CD4-positive, alpha-beta T cell treated with Interferon alpha-2 for 1 hour (primary cell): Measurements from ENCODE around the gene HP1BP3.
A peak's percentile ranks its signal among the peaks of the same experiment; 100 is the strongest.

Experiments used
- DNase-seq, 2 donors: peaks; one replicate each; pipeline ENCODE4 v3.0.0-alpha.2; 2020 to 2022

Gene HP1BP3

DNA sequence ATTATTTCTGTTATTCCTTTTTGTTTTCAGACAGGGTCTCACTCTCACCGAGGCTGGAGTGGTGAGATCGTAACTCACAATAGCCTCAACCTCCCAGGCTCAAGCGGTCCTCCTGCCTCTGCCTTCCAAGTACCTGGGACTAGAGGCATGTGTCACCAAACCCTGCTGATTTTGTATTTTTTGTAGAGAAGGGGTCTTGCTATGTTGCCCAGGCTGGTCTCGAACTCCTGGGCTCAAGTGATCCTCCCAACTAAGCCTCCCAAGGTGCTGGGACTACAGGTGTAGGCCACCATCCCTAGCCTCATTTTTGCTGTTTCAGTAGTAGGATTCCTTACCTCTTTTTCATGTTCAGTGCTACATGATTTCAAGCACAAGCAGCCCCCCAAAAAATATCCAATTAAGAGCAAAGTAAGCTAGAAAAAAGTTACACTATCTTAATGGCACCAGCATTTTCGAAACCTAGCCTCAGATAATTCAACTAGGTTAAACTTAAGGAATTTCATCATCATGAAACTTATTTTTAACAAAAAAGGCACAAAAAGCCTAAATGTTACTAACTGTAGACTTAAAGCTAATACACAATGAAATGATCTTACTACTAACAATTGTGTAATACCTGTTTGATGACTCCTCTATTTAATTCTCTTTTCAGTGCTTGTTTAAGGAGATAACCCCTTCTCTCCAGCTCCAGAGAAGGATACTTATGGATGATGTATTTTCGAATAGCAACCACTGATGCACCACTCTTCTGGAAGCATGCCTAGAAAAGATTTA, 16.6 kb downstream of the HP1BP3 start:
- DNase-seq: no peak

DNA sequence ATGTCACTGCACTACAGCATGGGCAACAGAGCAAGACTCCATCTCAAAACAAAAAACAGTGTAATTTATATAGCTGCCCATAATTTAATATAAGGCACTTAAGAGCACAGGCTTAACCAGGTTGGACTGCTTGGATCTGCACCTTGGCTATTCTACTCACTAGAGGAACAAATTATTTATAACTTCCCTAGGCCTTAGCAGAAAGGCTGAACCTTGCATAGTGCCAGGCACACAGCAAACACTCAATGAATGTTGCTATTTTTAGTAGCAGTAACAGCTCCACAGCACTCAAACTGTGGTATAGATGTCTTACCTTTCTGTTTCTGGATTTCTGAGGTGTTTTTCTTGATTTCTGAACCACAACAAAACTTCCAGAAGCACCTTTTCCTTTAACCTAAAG, 19.8 kb downstream of the HP1BP3 start:
- DNase-seq: no peak

DNA sequence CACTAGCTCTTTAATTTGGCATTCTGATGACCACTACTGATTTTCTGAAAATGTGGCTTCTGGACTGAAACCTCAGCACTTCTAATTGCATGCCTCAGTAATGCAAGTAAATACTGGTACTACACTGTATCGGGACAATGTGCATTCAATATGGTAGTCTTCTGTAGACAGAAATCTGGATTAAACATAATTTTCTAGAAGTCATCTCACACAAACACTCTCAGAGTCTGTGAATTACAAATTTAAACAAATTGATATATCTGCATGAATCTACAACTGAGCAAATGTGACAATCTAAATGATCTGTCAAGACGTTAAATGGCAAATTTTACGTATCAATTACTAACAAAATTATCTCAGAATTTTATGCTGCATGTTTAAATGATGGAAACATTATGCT, 23.7 kb downstream of the HP1BP3 start:
- no peak for DNase-seq

GRCh38 chr1:20760322-20760721, 26.8 kb downstream of the HP1BP3 start:
- DNase-seq: no peak

- DNase-seq: no peak
Observed at GRCh38 chr1:20753589-20753988, 33.5 kb downstream of the HP1BP3 start.

DNA sequence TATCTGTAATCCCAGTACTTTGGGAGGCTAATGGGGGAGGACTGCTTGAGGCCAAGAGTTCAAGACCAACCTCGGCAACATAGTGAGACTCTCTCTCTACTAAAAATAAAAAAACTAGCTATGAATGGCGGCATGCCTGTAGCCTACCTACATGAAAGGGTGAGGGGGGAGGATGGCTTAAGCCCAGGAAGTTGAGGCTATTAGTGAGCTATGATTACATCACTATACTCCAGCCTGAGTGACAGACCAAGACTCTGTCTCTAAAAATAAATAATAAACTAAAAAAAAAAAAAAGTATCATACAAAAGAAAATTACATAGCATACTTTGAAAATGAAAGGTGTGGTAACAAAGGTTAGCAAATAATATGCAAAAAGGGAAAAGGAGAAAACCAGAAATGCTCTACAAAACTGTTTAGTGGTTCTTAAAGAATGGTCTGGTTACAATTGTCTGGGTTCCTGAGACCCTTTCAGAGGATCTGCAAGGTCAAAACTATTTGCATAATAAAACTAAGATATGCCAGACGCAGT, 35.6 kb downstream of the HP1BP3 start:
- no peak for DNase-seq

GRCh38 chr1:20742671-20743070, 44.4 kb downstream of the HP1BP3 start:
- DNase-seq: no peak

GRCh38 chr1:20740781-20741180, 46.3 kb downstream of the HP1BP3 start:
- DNase-seq: no peak

GRCh38 chr1:20739225-20739624, 47.9 kb downstream of the HP1BP3 start:
- DNase-seq: no peak

DNA sequence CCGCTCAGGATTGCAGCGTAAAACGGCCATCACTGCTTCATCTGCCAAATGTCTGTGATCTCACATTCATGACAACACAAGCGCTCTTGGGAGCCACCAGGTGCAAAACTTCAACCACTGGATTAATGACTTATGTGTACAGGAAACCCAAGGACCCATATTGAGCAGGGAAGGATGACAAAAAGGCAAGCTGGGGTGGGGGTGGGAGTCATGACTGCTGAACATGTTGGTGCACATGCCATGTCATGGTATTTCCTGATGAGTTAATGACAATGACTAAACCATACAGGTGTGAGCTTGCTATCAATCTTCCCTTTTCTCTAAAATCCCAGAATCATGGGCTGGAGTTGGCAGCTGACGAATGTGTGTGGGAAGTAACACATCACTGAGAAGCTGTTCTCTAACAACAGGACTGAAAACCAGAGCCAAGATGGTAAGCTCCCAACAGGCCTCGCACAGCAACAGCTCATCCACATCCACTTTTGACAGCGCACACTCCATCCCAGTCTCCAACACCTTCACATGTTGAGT, 51.5 kb downstream of the HP1BP3 start:
- DNase-seq: no peak

GRCh38 chr1:20733360-20733975, 53.6 kb downstream of the HP1BP3 start:
- DNase-seq: no peak

GRCh38 chr1:20732588-20733359, 54.3 kb downstream of the HP1BP3 start, which contains the start of gene SH2D5:
TSS of gene SH2D5 (minus strand) at chr1:20732703. CDS start at chr1:20728044, 4,659 bp downstream.
- DNase-seq: peak; percentile 78

DNA sequence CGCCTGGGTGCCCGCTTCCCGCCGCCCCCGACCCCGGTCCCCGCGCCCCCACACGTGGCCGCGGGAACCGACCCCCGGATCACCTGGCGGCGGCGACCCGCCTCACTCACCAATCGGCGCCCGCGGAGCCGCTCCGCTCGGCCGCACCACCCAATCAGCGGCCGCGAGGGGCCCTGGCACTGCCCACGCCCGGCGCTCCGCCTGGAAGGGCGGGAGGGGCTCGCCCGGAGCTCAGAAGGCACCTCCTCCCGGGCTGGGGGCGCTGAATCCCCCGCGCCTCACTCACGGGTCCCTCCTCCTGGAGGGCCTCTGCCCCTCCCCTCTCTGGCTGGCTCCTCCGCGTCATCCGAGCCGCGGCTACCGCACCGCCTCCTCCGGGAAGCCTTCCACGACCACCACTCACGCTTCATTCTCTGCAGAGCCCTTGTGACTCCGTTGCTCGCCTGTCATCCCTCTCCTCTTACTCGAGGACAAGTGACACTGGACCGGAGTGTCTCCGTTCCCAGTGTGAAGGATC, 55.0 kb downstream of the HP1BP3 start:
- DNase-seq: peak; percentile 50 to 69

GRCh38 chr1:20731057-20731991, 55.8 kb downstream of the HP1BP3 start:
- peak in 1 of 2 donors; percentile 12 for DNase-seq

DNA sequence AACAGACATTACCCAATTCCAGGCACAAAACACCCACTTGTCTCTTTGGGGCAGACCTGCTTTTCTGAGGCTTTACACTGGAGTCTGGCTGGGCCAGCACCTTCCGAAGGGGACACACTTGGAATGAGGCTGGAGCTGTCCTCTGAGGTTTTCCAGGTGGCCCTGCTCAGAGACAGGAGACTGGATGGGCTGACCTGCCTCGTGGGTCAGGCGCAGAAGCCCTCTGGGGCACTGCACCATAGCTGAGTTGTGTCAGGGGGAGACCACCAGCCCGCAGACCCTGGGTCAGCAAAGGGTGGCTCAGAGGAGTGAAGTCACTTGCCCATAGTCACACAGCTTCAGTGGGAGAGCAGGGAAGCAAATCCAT, 56.4 kb downstream of the HP1BP3 start:
- no peak for DNase-seq

DNA sequence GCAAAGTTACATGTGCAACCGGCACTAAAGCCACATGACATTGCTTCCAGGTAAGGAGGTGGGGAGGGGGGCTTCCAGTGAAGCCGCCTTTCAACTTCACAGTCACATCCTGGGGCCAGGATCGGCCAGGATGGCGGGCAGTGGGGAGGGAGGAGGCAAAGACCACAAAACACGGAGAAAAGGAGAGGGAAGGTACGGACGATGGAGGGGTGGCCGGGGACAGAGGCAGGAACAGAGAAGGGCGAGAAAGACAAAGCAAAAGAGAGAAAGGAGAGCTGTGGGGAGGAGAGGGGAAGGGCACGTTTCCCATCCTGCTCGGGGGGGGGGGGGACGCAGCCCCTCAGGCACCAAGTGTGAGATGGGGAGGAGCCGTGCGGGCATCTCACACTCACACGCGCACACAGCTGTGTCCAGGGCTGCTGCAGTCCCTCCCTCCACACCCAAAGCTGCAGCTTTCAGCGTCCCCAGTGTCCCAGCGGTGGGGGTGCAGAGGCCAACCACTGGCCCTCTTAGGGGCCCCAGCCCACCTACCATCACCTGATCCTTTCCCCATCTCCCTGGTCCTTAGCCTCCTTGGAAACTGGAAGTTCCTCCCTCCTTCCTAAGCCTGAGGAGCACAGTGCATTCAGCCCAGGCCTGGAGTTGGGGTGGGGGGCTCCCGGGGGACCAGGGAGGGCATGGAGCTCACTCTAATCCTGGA, 57.0 kb downstream of the HP1BP3 start:
- no peak for DNase-seq

DNA sequence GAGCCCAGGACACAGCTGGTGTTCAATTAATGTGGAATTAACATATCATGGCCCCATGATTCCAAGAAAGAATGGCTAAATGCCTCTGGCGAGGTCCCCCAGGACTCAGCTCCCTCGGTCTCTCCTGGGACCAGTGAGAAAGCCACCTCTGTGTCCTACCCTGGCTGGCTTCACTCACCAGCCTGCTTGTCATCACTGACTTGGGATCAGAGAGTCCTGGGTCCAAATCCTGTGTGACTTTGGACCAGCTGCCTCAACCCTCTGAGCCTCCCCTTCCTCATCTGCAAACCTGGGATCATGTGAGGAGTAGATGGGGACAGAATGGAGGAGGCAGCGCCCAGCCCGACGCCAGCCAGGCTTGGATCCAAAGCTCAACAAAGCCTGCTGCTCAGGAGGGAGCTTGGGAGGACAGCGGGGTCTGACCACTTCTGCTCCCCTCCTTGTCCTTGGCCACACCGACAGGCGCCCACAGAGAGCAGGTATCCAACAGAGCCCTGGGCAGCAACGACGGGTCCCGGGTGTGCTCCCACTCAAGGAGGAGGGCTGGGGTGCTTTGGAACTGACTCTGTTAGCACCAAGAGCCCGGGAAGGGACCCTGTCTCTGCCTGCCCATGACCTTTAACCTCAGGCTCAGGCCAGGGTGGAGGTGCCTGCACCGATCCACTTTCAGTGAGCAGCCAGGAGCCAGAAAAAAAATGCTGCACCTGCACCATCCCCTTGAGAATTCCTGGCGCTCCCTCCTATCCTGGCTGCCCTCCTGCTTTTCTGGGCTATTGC, 57.8 kb downstream of the HP1BP3 start:
- DNase-seq: no peak

DNA sequence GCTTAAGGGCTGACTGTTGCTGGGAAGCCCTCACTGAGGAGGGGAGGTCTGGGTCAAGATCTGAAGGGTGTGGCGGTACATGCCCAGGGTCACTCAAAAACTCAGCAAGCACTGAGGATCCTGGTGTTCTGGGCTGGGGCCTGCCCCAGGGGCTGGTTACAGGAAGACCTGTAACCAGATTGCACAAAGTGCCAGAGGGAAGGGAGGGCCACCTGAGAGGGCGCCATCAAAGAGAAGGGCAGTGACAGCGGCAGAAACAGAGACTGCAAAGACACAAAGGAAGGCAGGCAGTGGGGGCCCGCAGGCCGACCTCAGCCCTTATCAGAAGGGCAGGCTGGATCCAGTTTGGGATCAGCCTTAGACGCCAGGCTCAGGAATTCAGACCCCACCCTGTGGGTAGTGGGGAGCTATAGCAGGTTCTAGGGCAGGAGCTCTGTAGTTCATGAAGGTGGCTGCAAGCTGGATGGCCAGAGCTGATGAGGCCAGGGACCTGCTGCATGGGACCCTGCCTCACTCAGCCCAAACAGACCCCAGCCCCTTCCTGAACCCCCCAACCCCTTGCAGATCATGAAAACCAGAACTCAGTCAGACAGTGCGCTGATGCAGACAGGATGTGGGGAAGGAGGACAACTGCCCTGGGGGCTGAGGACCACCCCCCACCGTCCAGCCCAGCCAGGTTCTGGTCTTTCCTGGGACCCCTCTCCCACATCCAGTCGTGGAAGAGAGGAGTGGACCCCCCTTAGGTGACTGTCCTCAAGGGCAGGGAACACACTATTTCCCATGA, 58.5 kb downstream of the HP1BP3 start:
- no peak for DNase-seq

GRCh38 chr1:20727746-20728316, 59.3 kb downstream of the HP1BP3 start:
- DNase-seq: no peak
